ENCODE measurements around the gene OR2AG1.

Gene OR2AG1

GRCh38 chr11:6782720-6783119, at the start of gene OR2AG1:
Gene OR2AG1, plus strand, starts transcription at chr11:6783020. Its CDS starts 2,018 bp downstream, at chr11:6785038.
- H3K4me3 ChIP-seq (ENCODE audit: low read depth, low read length) = no peak within 1 kb of the TSS
- no peak for TF ChIP-seq CTCF (IDR thresholded peaks at IDR 0.05; ENCODE audit: low read depth, low read length, missing control alignments)
- in situ Hi-C loops (cut with HindIII; ENCODE audit: low sequenced_read_pairs) = no loop called here
- DNase-seq (ENCODE audit: low read depth) = no peak

DNA sequence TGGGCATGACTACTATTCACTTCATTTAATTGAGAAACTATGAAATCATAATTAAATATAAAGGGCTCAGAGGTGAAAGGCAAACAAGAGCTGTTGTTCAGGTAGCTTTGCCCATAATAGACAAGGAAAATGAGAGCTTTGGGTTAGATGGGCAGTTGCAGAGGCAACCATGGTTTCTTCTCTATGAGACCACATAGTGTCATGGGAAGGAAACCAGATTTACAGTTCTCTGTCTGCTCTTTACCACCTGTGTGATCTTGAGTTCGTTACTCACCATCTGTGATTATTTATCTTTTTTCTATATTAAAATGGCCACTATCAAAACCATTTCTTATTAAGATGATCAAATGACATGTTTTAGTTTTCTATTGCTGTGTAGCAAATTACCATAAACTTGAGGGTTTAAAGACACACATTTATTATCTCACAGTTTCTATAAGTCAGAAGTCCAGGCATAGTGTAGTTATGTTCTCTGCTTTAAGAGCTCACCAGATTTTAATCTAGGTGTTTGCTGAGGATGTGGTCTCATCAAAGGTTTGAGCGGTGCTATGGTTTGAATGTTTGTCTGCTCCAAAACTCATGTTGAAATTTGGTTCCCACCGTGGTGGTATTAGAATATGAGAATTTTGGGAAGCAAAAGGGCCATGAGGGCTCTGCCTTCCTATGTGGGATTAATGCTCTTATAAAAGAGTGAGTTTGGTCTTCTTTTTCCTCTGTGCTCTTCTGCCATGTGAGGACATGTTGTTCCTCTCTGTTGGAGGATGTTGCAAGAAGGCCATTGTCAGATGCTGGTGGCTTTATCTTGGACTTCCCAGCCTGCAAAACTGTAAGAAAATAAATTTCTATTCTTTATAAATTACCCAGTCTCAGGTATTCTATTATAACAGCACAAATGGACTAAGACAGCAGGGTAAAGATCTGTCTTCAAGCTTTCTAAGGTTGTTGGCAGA, 49.2 kb upstream of the OR2AG1 start:
- TF ChIP-seq CTCF (IDR thresholded peaks at IDR 0.05; ENCODE audit: low read depth, low read length, missing control alignments) = no peak
- H3K4me3 ChIP-seq (ENCODE audit: low read depth, low read length) = no peak overlapping the region
- in situ Hi-C loops (cut with HindIII; ENCODE audit: low sequenced_read_pairs) = no loop called here
- DNase-seq (ENCODE audit: low read depth) = no peak

- no peak for TF ChIP-seq CTCF (IDR thresholded peaks at IDR 0.05; ENCODE audit: low read depth, low read length, missing control alignments)
- in situ Hi-C loops (cut with HindIII; ENCODE audit: low sequenced_read_pairs) = no loop called here
- no peak overlapping the region for H3K4me3 ChIP-seq (ENCODE audit: low read depth, low read length)
- DNase-seq (ENCODE audit: low read depth) = no peak
Measured at GRCh38 chr11:6734616-6735015, 48.2 kb upstream of the OR2AG1 start.

- no peak for TF ChIP-seq CTCF (IDR thresholded peaks at IDR 0.05; ENCODE audit: low read depth, low read length, missing control alignments)
- DNase-seq (ENCODE audit: low read depth) = no peak
- no peak overlapping the region for H3K4me3 ChIP-seq (ENCODE audit: low read depth, low read length)
- in situ Hi-C loops (cut with HindIII; ENCODE audit: low sequenced_read_pairs) = no loop called here
Measured at GRCh38 chr11:6735306-6735705, 47.5 kb upstream of the OR2AG1 start.

DNA sequence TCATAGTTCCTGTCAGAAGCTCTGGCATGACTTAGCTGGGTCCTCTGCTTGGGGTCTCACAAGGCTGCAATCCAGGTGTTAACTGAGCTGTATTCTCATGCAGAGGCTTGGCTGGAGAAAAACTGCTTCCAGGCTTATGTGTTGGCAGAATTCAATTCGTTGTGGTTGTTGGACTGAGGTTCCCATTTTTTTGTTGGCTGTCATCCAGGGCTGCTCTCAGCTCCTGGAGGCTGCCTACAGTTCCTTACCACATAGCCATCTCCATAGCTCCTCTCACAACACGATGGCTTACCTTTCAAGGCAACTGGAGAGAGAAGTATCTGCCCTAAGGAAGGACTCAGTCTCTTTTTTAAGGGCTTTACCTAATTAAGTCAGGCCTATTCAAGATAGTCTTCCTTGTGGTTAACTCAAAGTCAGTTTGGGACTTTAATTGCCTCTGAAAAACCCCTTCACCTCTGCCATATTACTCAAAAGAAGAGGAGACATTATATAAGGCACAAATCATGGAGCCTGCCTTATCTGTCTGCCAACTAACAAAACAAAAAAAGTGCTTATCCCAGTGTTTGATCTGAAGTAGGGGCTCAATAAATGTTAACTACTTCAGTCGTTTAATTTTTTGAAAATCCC, 46.2 kb upstream of the OR2AG1 start:
- no peak overlapping the region for H3K4me3 ChIP-seq (ENCODE audit: low read depth, low read length)
- TF ChIP-seq CTCF (IDR thresholded peaks at IDR 0.05; ENCODE audit: low read depth, low read length, missing control alignments) = no peak
- in situ Hi-C loops (cut with HindIII; ENCODE audit: low sequenced_read_pairs) = no loop called here
- DNase-seq (ENCODE audit: low read depth) = no peak

DNA sequence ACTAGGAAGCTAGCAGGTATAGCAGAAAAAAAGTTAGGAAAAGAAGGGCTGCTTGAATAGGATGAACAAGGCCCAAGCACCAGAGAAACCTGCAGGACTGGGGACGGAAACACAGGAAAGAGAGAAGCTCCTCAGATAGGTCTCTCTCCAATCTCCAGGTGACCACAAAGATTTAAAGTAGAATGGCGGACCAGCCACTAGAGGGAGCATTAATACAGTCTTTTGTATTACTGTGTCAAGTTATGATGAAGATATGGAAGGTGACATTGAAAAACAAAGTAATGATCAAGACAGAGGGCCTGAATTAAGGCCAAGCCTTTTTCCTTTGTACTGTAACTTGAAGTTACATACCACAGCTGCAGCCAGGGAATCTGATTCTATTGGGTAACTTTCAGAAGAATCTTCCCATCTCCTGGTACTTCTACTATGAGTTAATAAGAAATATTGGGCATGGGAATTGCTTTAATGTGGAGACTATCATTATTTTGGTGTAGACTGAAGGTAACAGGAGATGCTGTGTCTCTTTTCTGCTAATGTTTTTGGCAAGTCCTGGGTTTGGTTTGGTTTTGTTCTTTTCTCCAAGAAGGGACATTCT, 44.9 kb upstream of the OR2AG1 start:
- peak; percentile 58 for TF ChIP-seq CTCF (IDR thresholded peaks at IDR 0.05; ENCODE audit: low read depth, low read length, missing control alignments)
- in situ Hi-C loops (cut with HindIII; ENCODE audit: low sequenced_read_pairs) = no loop called here
- no peak for DNase-seq (ENCODE audit: low read depth)

More for the DNA sequence above, 44.9 kb upstream of the OR2AG1 start:
- H3K4me3 ChIP-seq (ENCODE audit: low read depth, low read length) = no peak overlapping the region

Data from astrocyte of the cerebellum (primary cell).